A673 (cell line): ENCODE data around the gene MAGEB2. TPM values are rescaled to one million over a fixed set of nuclear protein-coding genes. Genes with fewer than 3 reads are reported as not detected.

Experiments
- BruUV-seq: library from RNA; stranded (reverse); fragments of 400-500 nt; replicated peaks from 2 replicates; lab custom pipeline; 2021; lab: Mats Ljungman, UMichigan
- CTCF ChIA-PET: fragments of 300-600 bp; sonication (Branson Sonifier 250); formaldehyde crosslinking; loops from one replicate; lab custom pipeline; 2022; ENCODE audit warnings: antibody characterized with exemption; lab: Charles Lee
- POLR2A ChIA-PET: fragments of 300-600 bp; sonication (Branson Sonifier 250); formaldehyde crosslinking; loops from one replicate; lab custom pipeline; 2022; ENCODE audit warnings: antibody characterized with exemption; ENCODE audit not compliant: low non-redundant PET; lab: Charles Lee
- DNase-seq: peaks from one replicate; pipeline ENCODE4 v3.0.0-alpha.2; 2015; ENCODE audit warnings: low spot score
- H3K27ac ChIP-seq: fragments of 200-600 bp; sonication (generic); 2 replicates; pipeline ENCODE4 v1.5.1; 2016; ENCODE audit warnings: mixed run types, low read depth, mild to moderate bottlenecking, mixed read lengths, antibody characterized with exemption, low read length; ENCODE audit not compliant: poor library complexity, severe bottlenecking
- H3K27me3 ChIP-seq: fragments of 200-600 bp; sonication (generic); replicated peaks from 2 replicates; pipeline ENCODE4 v1.6.1; 2017; ENCODE audit warnings: mixed run types, low read depth, mild to moderate bottlenecking, mixed read lengths, antibody characterized with exemption, low read length; ENCODE audit not compliant: insufficient read depth, poor library complexity
- H3K36me3 ChIP-seq: fragments of 200-600 bp; sonication (generic); 2 replicates; pipeline ENCODE4 v1.6.1; 2016; ENCODE audit warnings: mixed run types, mild to moderate bottlenecking, mixed read lengths, antibody characterized with exemption, low read length; ENCODE audit not compliant: insufficient read depth, poor library complexity, severe bottlenecking
- H3K4me1 ChIP-seq: fragments of 200-600 bp; sonication (generic); 2 replicates; pipeline ENCODE4 v1.6.1; 2017; ENCODE audit warnings: mixed run types, mild to moderate bottlenecking, mixed read lengths, antibody characterized with exemption, low read length; ENCODE audit not compliant: insufficient read depth, poor library complexity, severe bottlenecking
- H3K4me3 ChIP-seq: fragments of 200-600 bp; sonication (generic); 2 replicates; pipeline ENCODE4 v1.5.1; 2016; ENCODE audit warnings: low read depth, mixed run types, mild to moderate bottlenecking, mixed read lengths, low read length; ENCODE audit not compliant: poor library complexity, severe bottlenecking
- H3K9me3 ChIP-seq: fragments of 200-600 bp; sonication (generic); 2 replicates; pipeline ENCODE4 v1.6.1; 2016; ENCODE audit warnings: mixed run types, low read depth, mild to moderate bottlenecking, mixed read lengths, antibody characterized with exemption, low read length; ENCODE audit not compliant: poor library complexity, severe bottlenecking
- EZH2 ChIP-seq: fragments of 200-600 bp; sonication (generic); IDR thresholded peaks from 2 replicates; pipeline ENCODE4 v1.6.1; 2017; ENCODE audit warnings: borderline replicate concordance, low read depth, mild to moderate bottlenecking, mixed read lengths, antibody characterized with exemption, low read length; ENCODE audit not compliant: poor library complexity, severe bottlenecking
- intact Hi-C: fragments of 100-400 bp; cut with micrococcal nuclease; formaldehyde crosslinking; loops from one replicate; pipeline ENCODE4 v1.10.0; 2022; ENCODE audit not compliant: unreplicated experiment
- total RNA-seq: library from RNA; stranded (reverse); gene quantifications from 2 replicates; pipeline ENCODE4 v1.2.3, GENCODE V29; 2021
- TF ChIP-seq, protein P1 (sequence below): fragments of 300-800, 200-600 bp; sonication (generic); conservative IDR thresholded peaks from 2 replicates; pipeline ENCODE4 v1.5.1; 2017; ENCODE audit warnings: low read depth, mild to moderate bottlenecking, antibody characterized with exemption, low read length, moderate library complexity, mixed read lengths

Gene MAGEB2
- total RNA-seq, 1 experiment from 2014 or later, result not detected

DNA sequence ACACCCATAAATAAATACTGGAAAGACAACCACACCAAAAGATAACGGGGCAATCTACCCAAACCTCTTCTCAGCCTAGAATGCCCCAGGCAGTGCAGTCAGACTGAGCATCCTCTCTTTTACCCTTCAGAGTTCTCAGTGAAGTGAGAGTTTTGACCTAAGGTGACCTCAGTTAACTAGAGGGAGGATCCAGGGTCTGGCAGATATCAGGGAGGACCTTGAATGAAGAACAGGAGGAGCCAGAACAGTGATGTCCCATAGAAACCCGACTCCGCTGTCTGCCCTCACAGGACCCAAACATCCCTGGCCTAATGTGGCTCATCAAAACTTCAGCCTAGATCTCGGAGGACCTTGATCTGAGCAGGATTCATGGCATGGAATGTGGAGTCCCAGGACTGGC is 15.0 kb downstream of the MAGEB2 start, which contains the start of gene MAGEB3:
Gene MAGEB3 (plus strand): TSS at position 263 of the 400 bp plus-strand sequence. CDS start 5,268 bp downstream, outside the sequence.
- POLR2A ChIA-PET, result no interaction called here
- TF ChIP-seq, protein P1, sequence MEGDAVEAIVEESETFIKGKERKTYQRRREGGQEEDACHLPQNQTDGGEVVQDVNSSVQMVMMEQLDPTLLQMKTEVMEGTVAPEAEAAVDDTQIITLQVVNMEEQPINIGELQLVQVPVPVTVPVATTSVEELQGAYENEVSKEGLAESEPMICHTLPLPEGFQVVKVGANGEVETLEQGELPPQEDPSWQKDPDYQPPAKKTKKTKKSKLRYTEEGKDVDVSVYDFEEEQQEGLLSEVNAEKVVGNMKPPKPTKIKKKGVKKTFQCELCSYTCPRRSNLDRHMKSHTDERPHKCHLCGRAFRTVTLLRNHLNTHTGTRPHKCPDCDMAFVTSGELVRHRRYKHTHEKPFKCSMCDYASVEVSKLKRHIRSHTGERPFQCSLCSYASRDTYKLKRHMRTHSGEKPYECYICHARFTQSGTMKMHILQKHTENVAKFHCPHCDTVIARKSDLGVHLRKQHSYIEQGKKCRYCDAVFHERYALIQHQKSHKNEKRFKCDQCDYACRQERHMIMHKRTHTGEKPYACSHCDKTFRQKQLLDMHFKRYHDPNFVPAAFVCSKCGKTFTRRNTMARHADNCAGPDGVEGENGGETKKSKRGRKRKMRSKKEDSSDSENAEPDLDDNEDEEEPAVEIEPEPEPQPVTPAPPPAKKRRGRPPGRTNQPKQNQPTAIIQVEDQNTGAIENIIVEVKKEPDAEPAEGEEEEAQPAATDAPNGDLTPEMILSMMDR, result no peak
- TF ChIP-seq EZH2, result no peak
- Histone ChIP-seq H3K9me3 (no peaks in the 10 kb centered on the region), H3K36me3 (no peaks in the 10 kb centered on the region), H3K4me3 (no peak within 1 kb of the TSS), H3K27me3 (no peaks in the 10 kb centered on the region), H3K27ac (no peak within 1 kb of the TSS), H3K4me1 (no peaks in the 10 kb centered on the region)
- CTCF ChIA-PET, result no interaction called here
- intact Hi-C loops, result no loop called here
- no peak for DNase-seq
- BruUV-seq, result no TSS peak

DNA sequence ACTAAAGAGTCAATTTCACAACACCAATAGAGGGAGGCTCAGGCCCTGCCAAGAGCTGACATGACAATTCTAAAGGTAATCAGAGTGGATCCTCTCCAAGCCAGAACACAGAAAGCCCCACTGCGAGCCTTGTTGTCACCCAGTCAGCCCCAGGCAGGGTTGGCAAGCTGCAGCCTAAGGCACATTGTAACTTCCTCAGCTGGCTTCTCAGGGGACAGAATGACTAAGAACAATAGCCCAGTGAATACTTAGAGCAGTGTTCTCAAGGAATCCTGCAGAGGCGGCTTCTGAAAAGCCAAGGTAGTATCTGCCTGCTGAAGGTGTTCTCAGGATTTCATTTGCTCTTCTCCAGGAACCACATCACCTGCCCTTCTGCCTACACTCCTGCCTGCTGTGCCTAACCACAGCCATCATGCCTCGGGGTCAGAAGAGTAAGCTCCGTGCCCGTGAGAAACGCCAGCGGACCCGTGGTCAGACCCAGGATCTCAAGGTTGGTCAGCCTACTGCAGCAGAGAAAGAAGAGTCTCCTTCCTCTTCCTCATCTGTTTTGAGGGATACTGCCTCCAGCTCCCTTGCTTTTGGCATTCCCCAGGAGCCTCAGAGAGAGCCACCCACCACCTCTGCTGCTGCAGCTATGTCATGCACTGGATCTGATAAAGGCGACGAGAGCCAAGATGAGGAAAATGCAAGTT is 26.5 kb downstream of the MAGEB2 start, which contains the start of gene MAGEB4:
Gene MAGEB4 (plus strand): TSS at position 277 of the 692 bp plus-strand sequence. CDS start 136 bp downstream, at position 413.
- no peak for TF ChIP-seq EZH2
- TF ChIP-seq, protein P1, result no peak
- Histone ChIP-seq H3K9me3 (no peaks in the 10 kb centered on the region), H3K36me3 (no peaks in the 10 kb centered on the region), H3K4me3 (no peak within 1 kb of the TSS), H3K27me3 (no peaks in the 10 kb centered on the region), H3K4me1 (no peaks in the 10 kb centered on the region), H3K27ac (no peak within 1 kb of the TSS)
- CTCF ChIA-PET, result no interaction called here
- POLR2A ChIA-PET, result no interaction called here
- DNase-seq, result no peak
- intact Hi-C loops, result no loop called here
- no TSS peak for BruUV-seq

DNA sequence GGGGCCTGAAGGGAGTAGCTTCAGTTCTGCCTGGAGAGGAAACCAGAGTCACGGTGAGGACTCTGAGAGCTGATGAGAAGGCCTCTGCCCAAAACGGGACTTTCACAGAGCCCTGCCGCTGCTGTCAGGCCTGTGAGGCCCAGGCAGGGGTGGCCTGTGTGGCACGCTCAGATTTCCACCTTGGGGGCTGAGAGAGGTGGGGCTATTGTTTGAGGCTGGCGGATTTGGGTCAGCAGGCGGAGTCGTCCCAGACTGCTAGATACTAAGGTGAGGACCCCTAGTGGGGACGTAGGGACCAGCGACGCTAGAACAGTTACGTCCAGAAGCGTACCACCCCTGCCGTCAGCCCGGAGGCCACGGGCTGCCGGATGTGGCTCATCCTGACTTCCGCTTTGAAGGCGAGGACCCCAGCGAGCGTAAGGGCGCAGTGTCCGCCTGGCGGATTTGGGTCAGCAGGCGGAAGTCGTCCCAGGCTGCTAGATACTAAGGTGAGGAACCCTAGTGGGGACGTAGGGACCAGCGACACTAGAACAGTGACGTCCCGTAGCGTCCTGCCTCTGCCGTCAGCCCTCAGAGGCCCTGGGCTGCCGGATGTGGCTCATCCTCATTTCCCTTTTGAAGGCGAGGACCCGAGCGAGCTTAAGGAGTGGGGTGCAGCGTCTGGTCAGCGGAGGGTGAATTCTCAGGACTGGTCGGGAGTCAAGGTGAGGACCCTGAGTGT is 31.6 kb downstream of the MAGEB2 start, which contains the start of gene MAGEB1:
Gene MAGEB1 (plus strand): TSS at position 378 of the 721 bp plus-strand sequence. CDS start 3,348 bp downstream, outside the sequence.
- H3K9me3 ChIP-seq, result no peaks in the 10 kb centered on the region
- ChIA-PET POLR2A (no interaction called here), CTCF (no interaction called here)
- H3K4me1 ChIP-seq, result no peaks in the 10 kb centered on the region
- TF ChIP-seq EZH2, result no peak
- TF ChIP-seq, protein P1, result 0 out of 2 replicates have a peak, but pooled peaks have one; percentile 18
- H3K27me3 ChIP-seq, result no peaks in the 10 kb centered on the region
- intact Hi-C loops, result no loop called here
- H3K27ac ChIP-seq, result no peak within 1 kb of the TSS
- H3K36me3 ChIP-seq, result no peaks in the 10 kb centered on the region
- H3K4me3 ChIP-seq, result no peak within 1 kb of the TSS
- BruUV-seq, result no TSS peak
- peak; percentile 8 for DNase-seq
